Right lobe of liver (tissue), 6 donors: ENCODE results near the gene HNRNPLL. TPM values are rescaled to one million over a fixed set of nuclear protein-coding genes. Genes with fewer than 3 reads are reported as not detected.

Experiments used
- ATAC-seq, 4 donors: fragments of 200-7000 bp; cut with Tn5 transposase; one replicate each; pipeline ENCODE4 v1.9.1; 2020; ENCODE audit warnings: mild to moderate bottlenecking in 4 of 4, moderate library complexity in 4 of 4
- DNase-seq, 3 donors: peaks; one replicate each; pipeline ENCODE4 v3.0.0-alpha.2; 2020
- H3K27ac ChIP-seq, 3 donors: fragments of 200-600 bp; one replicate each; pipeline ENCODE4 v1.8.0; 2022
- H3K27me3 ChIP-seq, 2 donors: fragments of 200-600 bp; one replicate each; pipeline ENCODE4 v1.8.0; 2022
- H3K36me3 ChIP-seq, 4 donors: fragments of 200-600 bp; sonication (generic) in 1 of 4; one replicate each; pipeline versions ENCODE4 v1.5.1 to v1.8.0; 2017 to 2022; ENCODE audit warnings: control low read depth in 1 of 4
- H3K4me1 ChIP-seq, 4 donors: fragments of 200-600 bp; sonication (generic) in 1 of 4; one replicate each; pipeline versions ENCODE4 v1.5.1 to v1.8.0; 2017 to 2022; ENCODE audit warnings: control low read depth in 1 of 4
- H3K4me3 ChIP-seq, 3 donors: fragments of 200-600 bp; one replicate each; pipeline ENCODE4 v1.8.0; 2022
- H3K9me3 ChIP-seq, 4 donors: fragments of 200-600 bp; sonication (generic) in 1 of 4; one replicate each; pipeline versions ENCODE4 v1.5.1 to v1.8.0; 2017 to 2022; ENCODE audit warnings: control low read depth in 1 of 4
- CTCF ChIP-seq, 4 donors: fragments of 200-600 bp in 3 of 4; fragments of 450-650 bp in 1 of 4; IDR thresholded peaks; one replicate each; pipeline versions ENCODE4 v1.5.1 to v1.8.0; 2016 to 2022; ENCODE audit warnings: antibody characterized with exemption in 4 of 4, mild to moderate bottlenecking in 2 of 4
- POLR2A ChIP-seq: fragments of 450-650 bp; IDR thresholded peaks from one replicate; pipeline ENCODE4 v1.6.1; 2017; ENCODE audit warnings: antibody characterized with exemption, mild to moderate bottlenecking
- WGBS: methylation state at CpG from one replicate; pipeline ENCODE4 v1.1.6; 2018; ENCODE audit warnings: low coverage, low lambda C conversion rate; ENCODE audit not compliant: insufficient coverage; ENCODE audit errors: missing lambda C conversion rate; 5-methylcytosine and 5-hydroxymethylcytosine counted together
- intact Hi-C, 2 donors: fragments of 100-400 bp; cut with DNase I; formaldehyde crosslinking; loops; one replicate each; pipeline versions ENCODE4 v1.11.2 to v1.14.1; 2022
- long read RNA-seq: library from polyadenylated mRNA; unstranded; transcript quantifications from one replicate; pipeline ENCODE4 v2.0.0, GENCODE V29; 2019
- total RNA-seq, 6 experiments: library from RNA; depleted of rRNA in 2 of 6; stranded (reverse); fragments of >200 nt in 2 of 6; fragmentation: NEBNext Ultra II Directional in 3 of 6; extraction: Animal tissue kit (Norgen Biotek cat#: 25700) in 3 of 6; gene quantifications; one replicate each; pipeline versions ENCODE4 v1.1.0 to v1.2.4, GENCODE V29; 2016 to 2023
- donor health status: DM: no; HTN: yes; CAD: no.
- donor health status: DM: no; HTN: no; CAD: no.
- donor health status: DM: no; HTN: no; CAD: no.
- donor health status: DM: no; HTN: yes; CAD: no.
- donor health status: DM: no; HTN: yes; CAD: no.

HNRNPLL gene
- total RNA-seq: 10 to 100 TPM in 5 of 6 experiments, 1 to 10 TPM in 1; 9.2 to 15.9 (median 13.9) TPM
- long read RNA-seq, partial matches to known transcripts: 0 of 1 reads
- long read RNA-seq, other reads (novel, unspliced or antisense): 0 of 1 reads

DNA sequence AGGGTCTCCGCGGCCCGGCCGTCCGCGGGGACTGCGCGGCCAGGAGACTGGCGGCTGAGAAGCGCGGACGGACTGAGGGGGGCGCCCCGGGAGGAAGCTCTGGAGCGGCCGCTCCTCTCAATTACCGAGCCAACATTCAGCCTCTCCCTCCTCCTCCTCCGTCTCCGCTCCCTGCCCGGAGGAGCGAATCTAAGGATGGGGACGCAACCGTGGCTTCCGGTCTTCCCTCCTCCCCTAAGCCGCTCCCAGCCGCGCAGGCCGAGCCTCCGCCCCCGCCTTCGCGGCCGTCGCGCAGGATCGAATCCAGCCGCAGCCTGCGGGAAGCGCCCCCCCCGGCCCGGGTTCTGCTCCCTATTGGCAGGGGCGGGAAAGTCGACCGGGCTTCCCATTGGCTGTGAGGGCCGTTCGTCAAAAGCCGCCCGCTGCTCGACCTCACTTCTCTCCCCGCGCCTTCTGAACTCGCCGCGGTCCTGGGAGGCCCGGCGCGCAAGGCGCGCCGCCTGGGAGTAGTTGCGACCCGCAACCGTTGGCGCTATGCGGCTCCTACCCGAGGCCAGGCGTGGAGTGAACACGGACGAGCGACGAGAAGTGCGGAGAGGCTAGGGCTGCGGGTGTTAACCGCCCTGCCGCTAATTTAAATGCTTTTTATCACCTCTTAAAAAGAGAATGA, at the start of gene HNRNPLL:
Gene HNRNPLL, minus strand, starts transcription at position 197 of the 670 bp plus-strand sequence. CDS start 302 bp downstream, outside the sequence.
- ATAC-seq: peak; percentile 92 to 96 (median 93)
- Histone ChIP-seq H3K4me3 (peak within 1 kb of the TSS; percentile 68 to 92 (median 81)), H3K4me1 (peaks cover 0 to 15% (median 5%) of the 10 kb centered on the region in 4 donors), H3K36me3 (no peaks in the 10 kb centered on the region), H3K27me3 (no peaks in the 10 kb centered on the region), H3K9me3 (no peaks in the 10 kb centered on the region), H3K27ac (peak within 1 kb of the TSS; percentile 84 to 97 (median 92))
- intact Hi-C loops: no loop called here
- 0% methylated on average over 23 of the region's 75 CpGs for WGBS
- TF ChIP-seq CTCF (IDR thresholded peaks at IDR 0.05): no peak
- TF ChIP-seq POLR2A: peak; percentile 94
- peak; percentile 99 for DNase-seq

GRCh38 chr2:38650717-38651116, 48.0 kb upstream of the HNRNPLL start:
- WGBS: 100% methylated on average over 2 of the region's 2 CpGs
- Histone ChIP-seq H3K4me1 (peaks cover 0 to 6% (median 0%) of the 10 kb centered on the region in 4 donors), H3K4me3 (no peak overlapping the region), H3K27ac (no peak overlapping the region), H3K9me3 (no peaks in the 10 kb centered on the region), H3K36me3 (no peaks in the 10 kb centered on the region), H3K27me3 (no peaks in the 10 kb centered on the region)
- ATAC-seq (no peak), DNase-seq (no peak)
- intact Hi-C loops: no loop called here
- TF ChIP-seq POLR2A: no peak
- no peak for TF ChIP-seq CTCF (IDR thresholded peaks at IDR 0.05)

DNA sequence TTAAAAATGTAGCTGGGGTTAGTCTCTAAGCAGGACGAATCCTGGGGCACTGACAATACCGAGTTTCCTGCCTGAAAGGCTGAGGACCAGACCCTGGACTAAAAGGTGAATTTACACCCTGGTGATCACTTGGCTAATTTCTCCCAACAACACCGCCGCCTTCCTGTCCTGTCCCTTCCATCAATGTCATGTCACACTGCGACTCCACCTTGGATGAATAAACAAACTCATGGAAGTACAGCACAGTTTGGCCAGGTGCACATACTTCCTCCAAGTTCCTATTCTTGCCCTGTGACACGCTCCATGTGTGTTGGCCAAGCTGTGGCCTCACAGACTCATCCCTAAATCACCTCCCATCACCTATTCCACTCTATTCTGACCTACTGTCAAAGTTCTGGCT, 47.3 kb upstream of the HNRNPLL start:
- H3K9me3 ChIP-seq: no peaks in the 10 kb centered on the region
- 88% methylated on average over 6 of the region's 6 CpGs for WGBS
- intact Hi-C loops: no loop called here
- ATAC-seq (no peak), DNase-seq (no peak)
- H3K27me3 ChIP-seq: no peaks in the 10 kb centered on the region
- peaks cover 0 to 6% (median 0%) of the 10 kb centered on the region in 4 donors for H3K4me1 ChIP-seq
- TF ChIP-seq CTCF (IDR thresholded peaks at IDR 0.05): no peak
- no peak for TF ChIP-seq POLR2A
- no peak overlapping the region for H3K4me3 ChIP-seq
- H3K36me3 ChIP-seq: no peaks in the 10 kb centered on the region
- H3K27ac ChIP-seq: no peak overlapping the region

GRCh38 chr2:38649176-38649728, 46.5 kb upstream of the HNRNPLL start:
- WGBS: 91% methylated on average over 11 of the region's 12 CpGs
- TF ChIP-seq CTCF (IDR thresholded peaks at IDR 0.05) (no peak), POLR2A (no peak)
- Histone ChIP-seq H3K9me3 (no peaks in the 10 kb centered on the region), H3K4me1 (peaks cover 0 to 5% (median 0%) of the 10 kb centered on the region in 4 donors), H3K27ac (no peak overlapping the region), H3K27me3 (no peaks in the 10 kb centered on the region), H3K36me3 (no peaks in the 10 kb centered on the region), H3K4me3 (no peak overlapping the region)
- DNase-seq (no peak), ATAC-seq (no peak)
- intact Hi-C loops: no loop called here
